IMR-90 (cell line): ENCODE measurements around the gene DCHS2. TPM values are rescaled to one million over a fixed set of nuclear protein-coding genes. Genes with fewer than 3 reads are reported as not detected.
A peak's percentile ranks its signal among the peaks of the same experiment; 100 is the strongest.

Source experiments
- ATAC-seq: fragments of 200-7000 bp; cut with Tn5 transposase; 2 replicates; pipeline ENCODE4 v1.9.1; 2020; ENCODE audit warnings: low read depth, mild to moderate bottlenecking, moderate library complexity
- BruUV-seq: library from RNA; stranded (reverse); fragments of 400-500 nt; replicated peaks from 2 replicates; lab custom pipeline; 2021; lab: Mats Ljungman, UMichigan
- CTCF ChIA-PET: fragments of 300-600 bp; formaldehyde crosslinking; extraction: SDS; loops from one replicate; lab custom pipeline; 2021; ENCODE audit warnings: antibody characterized with exemption; lab: Yijun Ruan, JAX
- POLR2A ChIA-PET: fragments of 300-600 bp; sonication (Branson Sonifier 250); formaldehyde crosslinking; loops from one replicate; lab custom pipeline; 2022; ENCODE audit warnings: antibody characterized with exemption; ENCODE audit not compliant: unreplicated experiment; lab: Charles Lee
- DNase-seq: peaks from one replicate; pipeline ENCODE4 v3.0.0; 2013
- H2AFZ ChIP-seq: replicated peaks from 2 replicates; pipeline ENCODE3; 2013; ENCODE audit warnings: low read length, mild to moderate bottlenecking; ENCODE audit not compliant: poor library complexity
- H2AK5ac ChIP-seq: 2 replicates; pipeline ENCODE4 v1.6.1; 2013; ENCODE audit warnings: low read depth, low read length, inconsistent platforms
- H2AK9ac ChIP-seq: replicated peaks from 2 replicates; pipeline ENCODE3; 2013; ENCODE audit warnings: mild to moderate bottlenecking, low read depth, low read length, moderate library complexity; ENCODE audit not compliant: poor library complexity
- H2BK120ac ChIP-seq: 2 replicates; pipeline ENCODE4 v1.6.1; 2013; ENCODE audit warnings: low read depth, low read length, inconsistent platforms
- H2BK15ac ChIP-seq: 3 replicates; pipeline ENCODE4 v1.6.1; 2013; ENCODE audit warnings: low read depth, low read length, inconsistent platforms
- H2BK20ac ChIP-seq: 2 replicates; pipeline ENCODE4 v1.6.1; 2013; ENCODE audit warnings: low read depth, mild to moderate bottlenecking, inconsistent platforms, low read length, moderate library complexity
- H2BK5ac ChIP-seq: 2 replicates; pipeline ENCODE4 v1.6.1; 2013; ENCODE audit warnings: mild to moderate bottlenecking, low read depth, low read length, inconsistent platforms; ENCODE audit not compliant: poor library complexity, severe bottlenecking
- H3K14ac ChIP-seq: replicated peaks from 2 replicates; pipeline ENCODE4 v1.6.1; 2013; ENCODE audit warnings: low read depth, low read length, inconsistent platforms
- H3K18ac ChIP-seq: 2 replicates; pipeline ENCODE4 v1.6.1; 2013; ENCODE audit warnings: low read depth, low read length, control low read depth
- H3K23ac ChIP-seq: 2 replicates; pipeline ENCODE4 v1.6.1; 2013; ENCODE audit warnings: low read depth, low read length, inconsistent platforms
- H3K27ac ChIP-seq: 2 replicates; pipeline ENCODE4 v1.5.1; 2013; ENCODE audit warnings: mild to moderate bottlenecking, control low read depth, low read length; ENCODE audit not compliant: insufficient read depth
- H3K27me3 ChIP-seq: 2 replicates; pipeline ENCODE4 v1.6.1; 2013; ENCODE audit warnings: low read length; ENCODE audit not compliant: control insufficient read depth, insufficient read depth
- H3K36me3 ChIP-seq: 2 replicates; pipeline ENCODE4 v1.6.1; 2013; ENCODE audit warnings: low read length, mixed read lengths; ENCODE audit not compliant: control insufficient read depth, insufficient read depth
- H3K4ac ChIP-seq: 2 replicates; pipeline ENCODE4 v1.6.1; 2013; ENCODE audit warnings: low read depth, low read length, inconsistent platforms
- H3K4me1 ChIP-seq: 2 replicates; pipeline ENCODE4 v1.6.1; 2013; ENCODE audit warnings: low read length, mixed read lengths; ENCODE audit not compliant: control insufficient read depth, insufficient read depth
- H3K4me2 ChIP-seq: 2 replicates; pipeline ENCODE4 v1.6.1; 2013; ENCODE audit warnings: low read depth, mild to moderate bottlenecking, control low read depth, low read length, moderate library complexity
- H3K4me3 ChIP-seq: 2 replicates; pipeline ENCODE4 v1.5.1; 2013; ENCODE audit warnings: low read depth, mild to moderate bottlenecking, control low read depth, low read length, moderate library complexity; ENCODE audit not compliant: insufficient read depth
- H3K56ac ChIP-seq: 2 replicates; pipeline ENCODE4 v1.6.1; 2013; ENCODE audit warnings: low read length, inconsistent platforms; ENCODE audit not compliant: insufficient read depth; ENCODE audit errors: extremely low read depth
- H3K79me1 ChIP-seq, 2 experiments: 2 replicates each; pipeline ENCODE4 v1.6.1; 2013; ENCODE audit warnings: low read length in 2 of 2, inconsistent platforms in 1 of 2, low read depth in 1 of 2
- H3K9ac ChIP-seq: 2 replicates; pipeline ENCODE4 v1.6.1; 2013; ENCODE audit warnings: low read depth, low read length, control low read depth
- H3K9me1 ChIP-seq: 2 replicates; pipeline ENCODE4 v1.6.1; 2013; ENCODE audit warnings: low read length, inconsistent platforms; ENCODE audit not compliant: insufficient read depth
- H3K9me3 ChIP-seq: 2 replicates; pipeline ENCODE4 v1.6.1; 2013; ENCODE audit warnings: low read length; ENCODE audit not compliant: control insufficient read depth, insufficient read depth
- H4K20me1 ChIP-seq: 2 replicates; pipeline ENCODE4 v1.6.1; 2013; ENCODE audit warnings: low read length, inconsistent platforms; ENCODE audit not compliant: insufficient read depth
- H4K5ac ChIP-seq: 2 replicates; pipeline ENCODE4 v1.6.1; 2013; ENCODE audit warnings: mild to moderate bottlenecking, low read depth, low read length, control low read depth
- H4K8ac ChIP-seq, 2 experiments: 2 replicates each; pipeline ENCODE4 v1.6.1; 2013; ENCODE audit warnings: low read depth in 2 of 2, low read length in 2 of 2, control low read depth in 1 of 2, inconsistent platforms in 1 of 2
- H4K91ac ChIP-seq: 2 replicates; pipeline ENCODE4 v1.6.1; 2013; ENCODE audit warnings: low read depth, low read length, inconsistent platforms; ENCODE audit not compliant: insufficient read depth
- CTCF ChIP-seq: conservative IDR thresholded peaks from 2 replicates; pipeline ENCODE4 v1.5.1; 2012; ENCODE audit warnings: mild to moderate bottlenecking, low read depth, low read length, improper control_type of control experiment
- NFE2L2 ChIP-seq: fragments of 150-350 bp; IDR thresholded peaks from 2 replicates; pipeline ENCODE4 v1.6.1; 2016; ENCODE audit warnings: low read depth, mild to moderate bottlenecking, low read length
- POLR2A ChIP-seq: IDR thresholded peaks from 2 replicates; pipeline ENCODE4 v1.6.1; 2012; ENCODE audit warnings: mild to moderate bottlenecking, low read depth, low read length
- WGBS, 2 experiments: methylation state at CpG; one replicate each; pipeline versions ENCODE4 v1.1.5 to v1.1.7; 2013; ENCODE audit warnings: missing lambda C conversion rate in 2 of 2; ENCODE audit not compliant: insufficient read length in 1 of 2; ENCODE audit errors: extremely low coverage in 2 of 2; 5-methylcytosine and 5-hydroxymethylcytosine counted together
- dilution Hi-C: fragments of 300-500 bp; cut with HindIII; formaldehyde crosslinking; loops from one replicate; pipeline ENCODE4 v1.14.3; 2018; ENCODE audit warnings: low sequenced_read_pairs; ENCODE audit not compliant: unreplicated experiment
- in situ Hi-C: fragments of 300-500 bp; cut with MboI; formaldehyde crosslinking; loops from 3 replicates; pipeline ENCODE4 v1.14.3; 2019; ENCODE audit warnings: low sequenced_read_pairs, inconsistent platforms, mixed read lengths
- intact Hi-C: fragments of 100-400 bp; cut with micrococcal nuclease; formaldehyde crosslinking; loops from 2 replicates; pipeline ENCODE4 v1.10.0; 2022
- polyA plus RNA-seq, 3 experiments: library from polyadenylated mRNA; depleted of rRNA; stranded (reverse); fragments of >200 nt; gene quantifications; 2 replicates each; pipeline ENCODE4 v1.2.3, GENCODE V29; 2012; ENCODE audit warnings: low replicate concordance in 1 of 3
- total RNA-seq: library from RNA; depleted of rRNA; stranded (reverse); fragments of >200 nt; gene quantifications from 2 replicates; pipeline ENCODE4 v1.2.3, GENCODE V29; 2012

Gene DCHS2
- total and polyA plus RNA-seq, 2 of the 4 experiments (the other 2 are of a cell fraction) = not detected

GRCh38 chr4:154503598-154503997, 12.0 kb upstream of the DCHS2 start:
- Histone ChIP-seq H3K56ac (no peak overlapping the region), H3K23ac (no peak overlapping the region), H3K14ac (no peak overlapping the region), H3K9me1 (no peaks in the 10 kb centered on the region), H3K4me3 (no peak overlapping the region), H3K36me3 (no peaks in the 10 kb centered on the region), H2BK5ac (no peak overlapping the region), H3K18ac (no peak overlapping the region), H3K9ac (no peak overlapping the region), H3K9me3 (no peaks in the 10 kb centered on the region), H3K79me1 (no peaks in the 10 kb centered on the region), H2AK5ac (no peak overlapping the region), H4K20me1 (no peaks in the 10 kb centered on the region), H2BK20ac (no peak overlapping the region), H2BK120ac (no peak overlapping the region), H3K27me3 (peaks cover 2% of the 10 kb centered on the region; the same call in 1 of the 2 replicates), H2AFZ (no peak overlapping the region), H4K91ac (no peak overlapping the region), H2AK9ac (no peak overlapping the region), H4K5ac (no peak overlapping the region), H2BK15ac (no peak overlapping the region), H3K27ac (no peak overlapping the region), H4K8ac (no peak overlapping the region), H3K4me1 (no peaks in the 10 kb centered on the region), H3K4ac (no peak overlapping the region), H3K4me2 (no peak overlapping the region)
- intact Hi-C loops = loop anchor here (10.0 kb wide), 1 partner anchor 719 kb away; the partner anchor contains the start of gene SFRP2
- ATAC-seq (0 out of 2 replicates have a peak, but pooled peaks have one; percentile 44), DNase-seq (peak; percentile 5)
- TF ChIP-seq NFE2L2 (no peak), CTCF (peak; percentile 29), POLR2A (no peak)
- WGBS, 2 experiments = no CpG with 5 or more reads among the region's 1 CpG
- dilution Hi-C loops = no loop called here
- CTCF ChIA-PET = interaction anchor here (1.0 kb wide), 1 partner anchor 12 kb away, joined by 3 read pairs; no protein-coding TSS in a partner anchor
- no TSS peak for BruUV-seq
- in situ Hi-C loops = no loop called here
- POLR2A ChIA-PET = no interaction called here
